Measurements from ENCODE around the gene SYNGAP1. TPM values are rescaled to one million over a fixed set of nuclear protein-coding genes. Genes with fewer than 3 reads are reported as not detected.

Gene SYNGAP1
- total and polyA plus RNA-seq, 12 donors: 3.1 to 10.2 (median 5.7) TPM

DNA sequence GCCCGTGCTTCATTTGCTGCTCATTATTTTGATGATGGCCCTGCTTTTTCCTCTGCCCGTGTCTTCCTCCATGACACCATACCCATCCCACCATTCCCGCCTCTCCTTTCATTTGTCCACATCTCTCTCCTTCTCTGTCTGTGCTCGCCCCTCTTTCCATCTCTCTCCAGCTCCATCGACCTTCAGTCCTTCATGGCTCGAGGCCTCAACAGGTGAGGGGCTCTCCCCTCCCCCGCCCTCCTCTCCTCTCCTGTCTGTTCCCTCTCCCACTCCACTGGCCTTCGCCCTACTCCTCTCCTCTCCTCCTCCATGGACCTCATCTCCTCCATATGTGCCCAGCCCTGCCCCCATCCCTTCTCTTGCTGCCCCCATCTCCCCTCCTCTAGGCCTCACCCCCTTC is 22.4 kb downstream of the SYNGAP1 start:
- intact Hi-C loops (cut with DNase I): no loop called here
- H3K4me1 ChIP-seq: peaks cover 0 to 20% (median 0%) of the 10 kb centered on the region in 9 donors
- H3K4me3 ChIP-seq: no peak overlapping the region
- H3K9me3 ChIP-seq: no peaks in the 10 kb centered on the region
- no peaks in the 10 kb centered on the region for H3K27me3 ChIP-seq
- ATAC-seq (no peak), DNase-seq (no peak)
- no peak overlapping the region for H3K27ac ChIP-seq
- H3K36me3 ChIP-seq: peaks cover 0 to 89% (median 6%) of the 10 kb centered on the region in 9 donors
- WGBS, 2 donors: 91 to 95% methylated on average over 8 of the region's 8 CpGs
- TF ChIP-seq CTCF (IDR thresholded peaks at IDR 0.05): no peak

GRCh38 chr6:33443025-33443424 is 23.2 kb downstream of the SYNGAP1 start:
- peaks cover 0 to 20% (median 0%) of the 10 kb centered on the region in 9 donors for H3K4me1 ChIP-seq
- H3K27ac ChIP-seq: no peak overlapping the region
- peaks cover 0 to 89% (median 6%) of the 10 kb centered on the region in 9 donors for H3K36me3 ChIP-seq
- WGBS, 2 donors: 95 to 96% methylated on average over 17 of the region's 17 CpGs
- no peak for TF ChIP-seq CTCF (IDR thresholded peaks at IDR 0.05)
- ATAC-seq (peak in 1 of 8 donors; percentile 4), DNase-seq (no peak)
- H3K9me3 ChIP-seq: no peaks in the 10 kb centered on the region
- H3K4me3 ChIP-seq: no peak overlapping the region
- no peaks in the 10 kb centered on the region for H3K27me3 ChIP-seq
- intact Hi-C loops (cut with DNase I): no loop called here

DNA sequence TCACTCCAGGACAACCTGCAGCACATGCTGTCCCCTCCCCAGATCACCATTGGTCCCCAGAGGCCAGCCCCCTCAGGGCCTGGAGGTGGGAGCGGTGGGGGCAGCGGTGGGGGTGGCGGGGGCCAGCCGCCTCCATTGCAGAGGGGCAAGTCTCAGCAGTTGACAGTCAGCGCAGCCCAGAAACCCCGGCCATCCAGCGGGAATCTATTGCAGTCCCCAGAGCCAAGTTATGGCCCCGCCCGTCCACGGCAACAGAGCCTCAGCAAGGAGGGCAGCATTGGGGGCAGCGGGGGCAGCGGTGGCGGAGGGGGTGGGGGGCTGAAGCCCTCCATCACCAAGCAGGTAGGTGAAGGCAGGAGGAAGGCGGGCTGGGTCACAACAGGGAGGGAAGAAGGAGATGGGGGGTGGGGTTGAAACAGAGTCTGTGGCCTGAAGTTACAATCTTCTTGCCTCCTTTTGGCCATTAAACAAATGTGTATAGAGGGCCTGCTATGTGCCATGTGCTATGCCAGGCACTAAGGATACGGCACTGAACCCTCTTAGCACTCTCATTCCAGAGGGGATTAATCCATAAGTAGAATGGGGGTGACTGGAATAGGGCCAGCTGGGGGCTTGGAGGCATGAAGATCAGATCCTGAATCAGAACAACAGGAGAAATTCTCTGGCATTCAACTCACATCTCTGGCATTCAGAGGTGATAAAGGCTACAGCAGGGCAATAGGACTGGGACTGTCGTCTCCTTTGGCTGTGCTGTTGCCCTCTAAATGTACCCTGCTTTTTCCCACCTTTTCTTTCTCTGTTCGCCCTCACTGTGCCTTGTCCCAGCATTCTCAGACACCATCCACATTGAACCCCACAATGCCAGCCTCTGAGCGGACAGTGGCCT is 24.0 kb downstream of the SYNGAP1 start:
- no peak for TF ChIP-seq CTCF (IDR thresholded peaks at IDR 0.05)
- Histone ChIP-seq H3K36me3 (peaks cover 0 to 89% (median 6%) of the 10 kb centered on the region in 9 donors), H3K27me3 (no peaks in the 10 kb centered on the region), H3K27ac (no peak overlapping the region), H3K4me1 (peaks cover 0 to 20% (median 0%) of the 10 kb centered on the region in 9 donors), H3K4me3 (no peak overlapping the region), H3K9me3 (no peaks in the 10 kb centered on the region)
- ATAC-seq: no peak
- intact Hi-C loops (cut with DNase I): no loop called here
- no peak for DNase-seq
- WGBS, 2 donors: 87 to 88% methylated on average over 18 of the region's 18 CpGs

DNA sequence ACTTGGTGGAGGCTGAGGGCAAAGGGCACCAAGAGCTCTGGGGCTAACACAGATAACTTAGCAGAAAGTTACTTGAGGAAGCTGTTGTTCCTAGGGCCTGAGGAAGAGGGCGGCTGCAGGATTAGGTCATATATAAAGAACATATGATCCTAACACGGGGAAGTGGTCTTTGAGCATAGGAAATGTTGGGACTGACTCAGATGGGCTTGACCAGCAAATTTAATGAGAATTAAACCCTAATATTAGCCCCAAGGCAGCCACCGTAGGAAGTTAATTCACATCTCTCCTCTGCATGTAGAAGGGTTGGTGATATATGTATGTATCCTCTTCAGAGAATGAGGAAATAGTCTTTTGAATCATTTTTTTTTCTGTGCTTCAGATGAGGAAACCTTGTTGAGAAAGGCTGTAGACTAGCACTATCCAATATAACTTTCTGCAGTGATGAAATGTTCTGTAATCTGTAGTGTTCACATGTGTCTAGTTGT is 25.3 kb downstream of the SYNGAP1 start:
- H3K27me3 ChIP-seq: no peaks in the 10 kb centered on the region
- intact Hi-C loops (cut with DNase I): no loop called here
- peaks cover 0 to 88% (median 6%) of the 10 kb centered on the region in 9 donors for H3K36me3 ChIP-seq
- H3K27ac ChIP-seq: peak overlapping the region in 1 of 10 donors; percentile 58
- ATAC-seq (no peak), DNase-seq (no peak)
- TF ChIP-seq CTCF (IDR thresholded peaks at IDR 0.05): no peak
- WGBS, 2 donors: 68 to 82% methylated on average over 3 of the region's 3 CpGs
- peaks cover 0 to 30% (median 0%) of the 10 kb centered on the region in 9 donors for H3K4me1 ChIP-seq
- H3K4me3 ChIP-seq: no peak overlapping the region
- H3K9me3 ChIP-seq: no peaks in the 10 kb centered on the region
